ENCODE results near the gene DPAGT1. TPM values are rescaled to one million over a fixed set of nuclear protein-coding genes. Genes with fewer than 3 reads are reported as not detected.
"Not testable (repeated sequence)": the region's sequence is repeated elsewhere in the genome, so short reads cannot be mapped to it uniquely, and the experiment has no call there.

DPAGT1 gene
- total and polyA plus RNA-seq, 9 donors: 11.8 to 35.0 (median 30.3) TPM

DNA sequence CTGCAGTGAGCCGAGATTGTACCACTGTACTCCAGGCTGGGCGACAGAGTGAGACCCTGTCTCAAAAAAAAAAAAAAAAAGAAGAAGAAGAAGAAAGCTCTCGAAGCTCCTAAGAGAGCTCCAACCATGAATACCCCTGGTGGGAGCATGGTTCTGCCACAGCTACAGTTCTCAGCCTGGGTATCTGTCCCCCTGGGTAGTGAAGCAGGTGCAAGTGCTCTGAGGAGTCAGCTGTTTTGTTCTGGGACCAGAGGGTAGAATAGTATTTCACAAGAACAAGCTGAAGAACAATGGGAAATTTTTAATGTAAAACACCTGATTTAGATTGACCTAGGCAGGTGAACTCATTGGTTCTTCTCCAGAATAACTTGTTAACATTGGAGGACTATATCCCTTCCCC is 40.4 kb downstream of the DPAGT1 start:
- WGBS (ENCODE audit: insufficient coverage): 100% methylated on average over 1 of the region's 3 CpGs
- H3K4me1 ChIP-seq (ENCODE audit: control insufficient read depth, insufficient read depth, low read length): peaks cover 10% of the 10 kb centered on the region
- H3K4me3 ChIP-seq (ENCODE audit: low read length): no peak overlapping the region
- H3K27me3 ChIP-seq (ENCODE audit: control insufficient read depth, insufficient read depth, low read length): no peaks in the 10 kb centered on the region
- no peaks in the 10 kb centered on the region for H3K36me3 ChIP-seq (ENCODE audit: control insufficient read depth, insufficient read depth, low read length)
- no peak for DNase-seq
- no peaks in the 10 kb centered on the region for H3K9me3 ChIP-seq (replicated peaks; ENCODE audit: control insufficient read depth, low read depth, low read length)
- no peak overlapping the region for H3K27ac ChIP-seq (ENCODE audit: low read length)

DNA sequence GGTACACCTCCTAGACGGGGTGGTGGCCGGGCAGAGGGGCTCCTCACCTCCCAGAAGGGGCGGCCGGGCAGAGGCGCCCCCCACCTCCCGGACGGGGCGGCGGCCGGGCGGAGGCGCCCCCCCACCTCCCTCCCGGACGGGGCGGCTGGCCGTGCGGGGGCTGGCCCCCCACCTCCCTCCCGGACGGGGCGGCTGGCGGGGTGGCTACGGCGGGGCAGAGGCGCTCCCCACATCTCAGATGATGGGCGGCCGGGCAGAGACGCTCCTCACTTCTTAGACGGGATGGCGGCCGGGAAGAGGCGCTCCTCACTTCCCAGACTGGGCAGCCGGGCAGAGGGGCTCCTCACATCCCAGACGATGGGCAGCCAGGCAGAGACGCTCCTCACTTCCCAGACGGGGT is 42.5 kb downstream of the DPAGT1 start:
- not testable (repeated sequence) for H3K27me3 ChIP-seq (ENCODE audit: control insufficient read depth, insufficient read depth, low read length); H3K9me3 ChIP-seq (replicated peaks; ENCODE audit: control insufficient read depth, low read depth, low read length); H3K4me3 ChIP-seq (ENCODE audit: low read length); H3K27ac ChIP-seq (ENCODE audit: low read length); DNase-seq
- Histone ChIP-seq H3K36me3 (ENCODE audit: control insufficient read depth, insufficient read depth, low read length) (peaks cover 16% of the 10 kb centered on the region), H3K4me1 (ENCODE audit: control insufficient read depth, insufficient read depth, low read length) (peaks cover 18% of the 10 kb centered on the region)
- 80% methylated on average over 1 of the region's 35 CpGs for WGBS (ENCODE audit: insufficient coverage)

DNA sequence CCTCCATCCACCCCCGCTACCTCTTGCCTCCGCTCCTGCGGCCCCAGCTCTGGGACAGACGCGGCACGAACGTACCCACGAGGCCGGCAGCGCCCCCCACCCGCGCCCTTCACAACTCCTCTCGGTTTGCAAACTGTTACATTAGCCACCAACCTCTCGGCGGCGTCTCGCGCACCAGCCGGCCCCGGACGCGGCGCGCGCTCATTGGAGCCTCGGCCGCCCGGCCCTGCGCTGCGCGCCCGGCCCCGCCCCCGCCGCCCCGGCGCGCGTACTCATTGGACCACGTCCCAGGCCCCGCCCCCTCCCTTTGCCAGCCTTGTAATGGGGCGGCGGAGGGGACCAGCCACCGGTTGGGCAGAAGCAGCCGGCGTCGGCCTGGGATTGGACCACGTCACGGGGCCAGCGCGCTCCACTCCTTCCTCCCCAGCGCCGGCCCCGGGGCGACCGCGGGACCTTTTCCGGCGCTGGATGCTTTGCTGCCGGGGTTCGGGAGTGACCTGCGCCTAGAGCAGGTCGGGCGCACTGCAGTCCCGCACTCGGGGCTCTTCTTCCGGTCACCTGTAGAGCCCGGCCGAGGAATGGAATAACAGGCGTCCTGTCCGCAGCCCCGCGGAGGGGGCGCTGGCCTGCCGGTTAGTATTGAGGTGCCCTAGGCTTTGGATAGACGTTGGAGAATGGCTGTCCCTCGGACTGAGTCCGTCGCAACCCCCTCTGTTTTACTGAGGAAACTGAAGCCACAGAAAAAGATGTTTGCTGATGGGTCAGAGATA is 44.5 kb downstream of the DPAGT1 start, which contains the start of gene HYOU1:
TSS of gene HYOU1 (minus strand) at position 206 of the 770 bp plus-strand sequence. CDS start 1,045 bp downstream, outside the sequence.
- DNase-seq: peak; percentile 98
- Histone ChIP-seq H3K9me3 (replicated peaks; ENCODE audit: control insufficient read depth, low read depth, low read length) (no peaks in the 10 kb centered on the region), H3K4me1 (ENCODE audit: control insufficient read depth, insufficient read depth, low read length) (peaks cover 18% of the 10 kb centered on the region), H3K27me3 (ENCODE audit: control insufficient read depth, insufficient read depth, low read length) (no peaks in the 10 kb centered on the region), H3K36me3 (ENCODE audit: control insufficient read depth, insufficient read depth, low read length) (peaks cover 36% of the 10 kb centered on the region), H3K4me3 (ENCODE audit: low read length) (peak within 1 kb of the TSS; percentile 89), H3K27ac (ENCODE audit: low read length) (peak within 1 kb of the TSS; percentile 82)
- WGBS (ENCODE audit: insufficient coverage): 0% methylated on average over 73 of the region's 79 CpGs

DNA sequence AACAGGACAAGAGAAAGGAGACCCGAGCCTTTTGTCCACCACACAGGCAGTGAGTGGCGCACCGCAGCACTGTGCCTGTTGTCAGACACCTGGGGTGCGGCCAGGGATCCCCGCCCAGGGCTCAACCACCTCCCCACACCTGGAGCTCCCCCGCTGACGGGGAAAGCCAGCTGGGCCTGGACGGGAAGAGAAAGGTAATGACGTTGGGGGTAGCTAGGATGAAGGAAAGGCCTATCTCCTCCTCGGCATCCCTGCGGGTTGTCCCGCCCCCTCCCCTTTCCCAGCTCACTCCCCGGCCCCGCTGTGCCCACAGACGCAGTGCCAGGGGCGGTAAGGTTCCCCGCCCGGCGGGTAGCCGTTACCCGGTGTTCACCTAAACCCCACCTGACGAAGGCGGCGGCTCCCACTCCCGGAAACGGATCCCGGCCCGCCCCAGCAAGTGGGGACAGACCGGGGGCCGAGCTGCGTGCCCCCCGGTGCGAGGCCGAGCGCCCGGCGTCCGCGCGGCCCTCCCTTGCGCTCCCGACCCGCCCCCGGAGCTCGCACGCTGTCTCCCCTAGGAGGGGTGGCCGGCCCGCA is 45.1 kb downstream of the DPAGT1 start:
- Histone ChIP-seq H3K4me3 (ENCODE audit: low read length) (peak overlapping the region; percentile 89), H3K9me3 (replicated peaks; ENCODE audit: control insufficient read depth, low read depth, low read length) (no peaks in the 10 kb centered on the region), H3K27me3 (ENCODE audit: control insufficient read depth, insufficient read depth, low read length) (no peaks in the 10 kb centered on the region), H3K36me3 (ENCODE audit: control insufficient read depth, insufficient read depth, low read length) (peaks cover 42% of the 10 kb centered on the region), H3K4me1 (ENCODE audit: control insufficient read depth, insufficient read depth, low read length) (peaks cover 18% of the 10 kb centered on the region), H3K27ac (ENCODE audit: low read length) (peak overlapping the region; percentile 82)
- DNase-seq: peak; percentile 16
- under 1% methylated on average over 33 of the region's 48 CpGs for WGBS (ENCODE audit: insufficient coverage)

DNA sequence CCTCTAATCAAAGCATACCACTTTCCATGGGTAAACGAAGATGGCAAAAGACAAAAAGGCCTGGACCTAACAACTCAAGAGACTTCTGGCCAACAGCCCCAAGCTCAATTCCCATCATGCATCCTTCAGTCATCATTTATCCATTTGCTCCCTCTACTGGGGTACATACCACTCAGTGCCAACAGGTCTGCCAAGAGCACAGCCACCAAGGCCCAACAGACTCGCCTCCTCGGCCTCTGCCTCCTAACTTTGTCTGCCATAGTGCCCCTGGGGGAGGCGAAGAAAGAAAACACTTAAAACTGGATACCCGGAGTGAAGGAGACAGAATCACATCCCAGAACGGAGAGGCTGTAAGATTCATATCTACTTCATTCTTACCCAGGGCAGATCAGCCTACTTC is 45.8 kb downstream of the DPAGT1 start:
- WGBS (ENCODE audit: insufficient coverage): 29% methylated on average over 6 of the region's 6 CpGs
- DNase-seq: no peak
- no peaks in the 10 kb centered on the region for H3K27me3 ChIP-seq (ENCODE audit: control insufficient read depth, insufficient read depth, low read length)
- no peaks in the 10 kb centered on the region for H3K9me3 ChIP-seq (replicated peaks; ENCODE audit: control insufficient read depth, low read depth, low read length)
- H3K27ac ChIP-seq (ENCODE audit: low read length): no peak overlapping the region
- peaks cover 18% of the 10 kb centered on the region for H3K4me1 ChIP-seq (ENCODE audit: control insufficient read depth, insufficient read depth, low read length)
- H3K4me3 ChIP-seq (ENCODE audit: low read length): peak overlapping the region; percentile 89
- peaks cover 48% of the 10 kb centered on the region for H3K36me3 ChIP-seq (ENCODE audit: control insufficient read depth, insufficient read depth, low read length)

DNA sequence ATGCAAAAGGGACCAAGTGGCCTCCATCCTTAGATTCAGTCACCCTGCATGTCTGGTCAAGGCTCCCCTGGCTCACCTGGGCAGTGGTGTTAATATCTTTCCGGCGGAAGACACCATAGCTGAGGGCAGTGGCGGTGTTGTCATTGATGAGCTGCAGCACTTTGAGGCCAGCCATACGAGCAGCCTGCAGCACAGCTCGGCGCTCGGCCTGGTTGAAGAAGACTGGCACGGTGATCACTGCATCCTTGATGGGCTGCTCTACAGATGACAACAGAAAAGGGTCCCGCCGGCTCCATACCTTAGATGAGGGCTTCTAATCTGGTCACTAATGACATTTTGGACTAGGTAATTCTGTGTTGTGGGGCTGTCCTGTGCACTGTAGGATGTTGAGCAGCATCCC is 47.2 kb downstream of the DPAGT1 start:
- no peak for DNase-seq
- H3K9me3 ChIP-seq (replicated peaks; ENCODE audit: control insufficient read depth, low read depth, low read length): no peaks in the 10 kb centered on the region
- peaks cover 62% of the 10 kb centered on the region for H3K36me3 ChIP-seq (ENCODE audit: control insufficient read depth, insufficient read depth, low read length)
- H3K4me3 ChIP-seq (ENCODE audit: low read length): no peak overlapping the region
- H3K27ac ChIP-seq (ENCODE audit: low read length): no peak overlapping the region
- no peaks in the 10 kb centered on the region for H3K27me3 ChIP-seq (ENCODE audit: control insufficient read depth, insufficient read depth, low read length)
- WGBS (ENCODE audit: insufficient coverage): 94% methylated on average over 10 of the region's 10 CpGs
- peaks cover 18% of the 10 kb centered on the region for H3K4me1 ChIP-seq (ENCODE audit: control insufficient read depth, insufficient read depth, low read length)

DNA sequence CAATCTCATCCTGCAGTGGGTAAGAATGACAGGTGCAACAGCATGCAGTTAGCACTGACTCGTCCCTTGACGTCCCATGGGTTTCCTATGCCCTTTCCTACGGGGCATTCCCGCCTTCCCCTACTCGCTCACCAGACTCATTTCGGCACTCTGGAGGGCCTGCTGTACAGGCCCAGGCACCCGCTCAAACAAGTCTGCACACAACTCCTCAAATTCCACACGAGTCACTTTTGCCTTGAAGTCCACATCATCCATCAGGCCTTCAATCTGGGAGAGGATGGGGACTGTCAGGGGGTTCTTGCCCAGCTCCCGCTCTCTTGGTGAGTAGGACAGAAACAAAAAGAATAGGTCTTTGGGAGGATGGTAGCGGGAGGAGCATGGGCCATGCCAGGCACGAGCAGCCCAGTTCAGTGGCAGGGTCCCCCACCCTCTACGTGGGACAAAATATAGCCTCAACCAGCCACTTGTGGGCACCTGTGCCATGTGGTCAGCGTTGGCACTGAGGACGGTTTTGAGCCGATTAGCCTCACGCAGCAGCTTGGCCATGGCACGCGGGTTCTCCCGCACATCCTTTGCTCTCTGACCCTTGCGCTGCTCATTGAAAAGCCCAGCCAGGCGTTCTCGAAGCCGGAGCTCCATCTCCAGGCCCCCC is 49.4 kb downstream of the DPAGT1 start:
- DNase-seq: no peak
- Histone ChIP-seq H3K9me3 (replicated peaks; ENCODE audit: control insufficient read depth, low read depth, low read length) (no peaks in the 10 kb centered on the region), H3K36me3 (ENCODE audit: control insufficient read depth, insufficient read depth, low read length) (peaks cover 83% of the 10 kb centered on the region), H3K27me3 (ENCODE audit: control insufficient read depth, insufficient read depth, low read length) (no peaks in the 10 kb centered on the region), H3K27ac (ENCODE audit: low read length) (no peak overlapping the region), H3K4me1 (ENCODE audit: control insufficient read depth, insufficient read depth, low read length) (peaks cover 12% of the 10 kb centered on the region), H3K4me3 (ENCODE audit: low read length) (no peak overlapping the region)
- 93% methylated on average over 18 of the region's 23 CpGs for WGBS (ENCODE audit: insufficient coverage)

DNA sequence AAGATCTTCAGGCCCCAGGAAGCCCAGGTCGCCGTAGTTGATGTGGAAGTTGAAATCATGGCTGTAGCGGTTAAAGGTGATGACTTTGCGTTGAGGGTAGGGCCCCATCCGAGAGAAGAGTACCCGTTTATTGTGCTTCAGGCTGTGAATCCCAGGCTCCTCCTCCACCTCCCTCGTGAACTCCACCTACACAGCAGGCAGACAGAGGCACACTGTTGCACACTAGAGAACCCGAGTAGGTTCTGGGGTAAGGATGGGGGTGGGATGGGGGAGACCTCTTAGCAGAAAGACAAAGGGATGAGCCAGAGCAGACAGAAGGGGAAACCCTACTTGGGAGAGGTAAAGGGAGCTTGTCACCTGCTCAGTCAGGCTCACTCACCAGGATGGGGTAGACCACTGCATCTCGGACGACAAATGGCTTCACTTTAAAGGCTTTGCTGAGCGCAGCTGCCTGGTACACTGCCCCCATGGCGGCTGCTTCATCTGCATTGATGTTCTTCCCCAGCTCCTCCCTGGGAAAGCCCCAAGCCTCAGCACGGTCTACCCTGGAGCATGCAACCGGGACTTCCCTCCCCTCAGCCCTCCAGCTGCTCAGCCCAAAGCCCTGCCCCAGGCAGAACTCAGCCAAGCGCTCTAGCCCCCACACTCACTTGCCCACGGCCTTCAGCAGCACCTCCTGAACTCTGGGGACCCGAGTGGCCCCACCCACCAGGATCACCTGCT is 50.1 kb downstream of the DPAGT1 start:
- Histone ChIP-seq H3K27ac (ENCODE audit: low read length) (no peak overlapping the region), H3K27me3 (ENCODE audit: control insufficient read depth, insufficient read depth, low read length) (no peaks in the 10 kb centered on the region), H3K4me1 (ENCODE audit: control insufficient read depth, insufficient read depth, low read length) (peaks cover 12% of the 10 kb centered on the region), H3K9me3 (replicated peaks; ENCODE audit: control insufficient read depth, low read depth, low read length) (no peaks in the 10 kb centered on the region), H3K4me3 (ENCODE audit: low read length) (no peak overlapping the region), H3K36me3 (ENCODE audit: control insufficient read depth, insufficient read depth, low read length) (peaks cover 89% of the 10 kb centered on the region)
- no peak for DNase-seq
- 85% methylated on average over 9 of the region's 17 CpGs for WGBS (ENCODE audit: insufficient coverage)

DNA sequence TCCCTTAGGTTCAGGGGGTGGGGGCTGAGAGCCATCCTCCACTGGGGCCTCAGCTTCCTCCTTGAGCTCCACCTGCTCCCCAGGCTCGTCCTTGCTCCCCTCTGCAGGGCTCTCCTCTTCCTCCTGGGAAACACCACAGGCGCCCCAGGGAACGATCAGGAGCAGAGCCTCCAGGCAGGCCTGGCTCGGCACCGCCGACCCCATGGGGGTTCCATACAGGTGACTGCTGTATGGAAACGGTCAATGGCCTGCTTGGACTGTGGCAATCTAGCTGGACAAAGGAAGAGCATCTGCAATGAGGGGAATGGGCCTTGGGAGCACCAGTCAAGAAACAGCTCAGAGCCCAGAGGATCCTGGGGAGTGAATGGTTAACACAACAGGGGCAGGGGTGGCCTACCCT is 52.6 kb downstream of the DPAGT1 start:
- Histone ChIP-seq H3K4me3 (ENCODE audit: low read length) (no peak overlapping the region), H3K36me3 (ENCODE audit: control insufficient read depth, insufficient read depth, low read length) (peaks cover 92% of the 10 kb centered on the region), H3K27me3 (ENCODE audit: control insufficient read depth, insufficient read depth, low read length) (no peaks in the 10 kb centered on the region), H3K4me1 (ENCODE audit: control insufficient read depth, insufficient read depth, low read length) (no peaks in the 10 kb centered on the region), H3K27ac (ENCODE audit: low read length) (no peak overlapping the region), H3K9me3 (replicated peaks; ENCODE audit: control insufficient read depth, low read depth, low read length) (no peaks in the 10 kb centered on the region)
- WGBS (ENCODE audit: insufficient coverage): 95% methylated on average over 7 of the region's 7 CpGs
- no peak for DNase-seq

DNA sequence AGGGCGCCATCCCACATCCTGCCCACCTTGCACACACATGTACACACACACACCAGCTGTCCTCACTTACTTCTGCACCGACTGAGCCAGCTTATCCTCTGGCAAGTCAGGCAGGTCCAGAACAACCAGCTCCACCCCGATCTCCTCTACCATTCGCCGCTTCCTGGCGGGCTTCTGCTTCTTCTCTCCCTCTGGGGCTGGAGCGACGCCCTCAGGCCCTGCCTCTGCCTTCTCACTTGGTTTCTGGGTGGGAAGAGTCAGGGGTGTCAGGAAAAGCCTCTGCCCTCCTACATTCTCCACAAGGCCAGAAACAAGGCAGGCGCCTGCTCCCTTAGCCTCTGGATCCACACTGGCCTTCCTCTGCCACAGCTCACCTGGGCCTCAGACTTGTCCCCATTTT is 53.0 kb downstream of the DPAGT1 start:
- no peaks in the 10 kb centered on the region for H3K9me3 ChIP-seq (replicated peaks; ENCODE audit: control insufficient read depth, low read depth, low read length)
- H3K27me3 ChIP-seq (ENCODE audit: control insufficient read depth, insufficient read depth, low read length): no peaks in the 10 kb centered on the region
- H3K4me1 ChIP-seq (ENCODE audit: control insufficient read depth, insufficient read depth, low read length): no peaks in the 10 kb centered on the region
- no peak for DNase-seq
- H3K4me3 ChIP-seq (ENCODE audit: low read length): no peak overlapping the region
- 100% methylated on average over 3 of the region's 9 CpGs for WGBS (ENCODE audit: insufficient coverage)
- H3K27ac ChIP-seq (ENCODE audit: low read length): no peak overlapping the region
- peaks cover 88% of the 10 kb centered on the region for H3K36me3 ChIP-seq (ENCODE audit: control insufficient read depth, insufficient read depth, low read length)
